Ascending aorta (tissue), 2 donors: ENCODE measurements around the gene SPATA25. TPM values are rescaled to one million over a fixed set of nuclear protein-coding genes. Genes with fewer than 3 reads are reported as not detected.

Experiments used
- DNase-seq, 2 donors: peaks; one replicate each; pipeline ENCODE4 v3.0.0-alpha.2; 2019; ENCODE audit warnings: low spot score in 2 of 2
- H3K27ac ChIP-seq, 2 donors: fragments of 200-600 bp; sonication (generic); one replicate each; pipeline ENCODE4 v1.5.1; 2016 to 2017; ENCODE audit warnings: mild to moderate bottlenecking in 1 of 2
- H3K27me3 ChIP-seq: fragments of 200-600 bp; sonication (generic); one replicate; pipeline ENCODE4 v1.5.1; 2017
- H3K36me3 ChIP-seq, 2 donors: fragments of 200-600 bp; sonication (generic); one replicate each; pipeline ENCODE4 v1.5.1; 2016
- H3K4me1 ChIP-seq, 2 donors: fragments of 200-600 bp; sonication (generic); one replicate each; pipeline ENCODE4 v1.5.1; 2016 to 2017; ENCODE audit warnings: mild to moderate bottlenecking in 1 of 2
- H3K4me3 ChIP-seq, 2 donors: fragments of 200-600 bp; sonication (generic); one replicate each; pipeline ENCODE4 v1.5.1; 2016 to 2017; ENCODE audit warnings: mild to moderate bottlenecking in 1 of 2
- H3K9me3 ChIP-seq, 2 donors: fragments of 200-600 bp; sonication (generic); one replicate each; pipeline ENCODE4 v1.5.1; 2016
- CTCF ChIP-seq, 3 experiments: fragments of 200-600 bp in 2 of 3; fragments of 450-650 bp in 1 of 3; sonication (generic) in 2 of 3; IDR thresholded peaks; one replicate each; pipeline ENCODE4 v1.5.1; 2016 to 2019; ENCODE audit warnings: antibody characterized with exemption in 3 of 3, mild to moderate bottlenecking in 1 of 3, moderate library complexity in 1 of 3
- intact Hi-C: fragments of 100-400 bp; cut with DNase I; formaldehyde crosslinking; loops from one replicate; pipeline ENCODE4 v1.15.1; 2023
- total RNA-seq: library from RNA; depleted of rRNA; stranded (reverse); fragments of >200 nt; gene quantifications from one replicate; pipeline ENCODE4 v1.1.0, GENCODE V29; 2016

The SPATA25 gene
- total RNA-seq, 1 donor from 2014 or later = 32.8 TPM

GRCh38 chr20:45863543-45864470, 23.6 kb downstream of the SPATA25 start:
- Histone ChIP-seq H3K9me3 (no peaks in the 10 kb centered on the region), H3K27ac (no peak overlapping the region), H3K27me3 (no peaks in the 10 kb centered on the region), H3K36me3 (no peaks in the 10 kb centered on the region), H3K4me1 (no peaks in the 10 kb centered on the region), H3K4me3 (no peak overlapping the region)
- TF ChIP-seq CTCF (IDR thresholded peaks at IDR 0.05) = no peak
- no peak for DNase-seq
- intact Hi-C loops = no loop called here

GRCh38 chr20:45861221-45862075, 26.0 kb downstream of the SPATA25 start:
- intact Hi-C loops = no loop called here
- H3K4me3 ChIP-seq = no peak overlapping the region
- no peaks in the 10 kb centered on the region for H3K36me3 ChIP-seq
- DNase-seq = no peak
- H3K4me1 ChIP-seq = peaks cover 0 to 10% of the 10 kb centered on the region in 2 donors
- no peak overlapping the region for H3K27ac ChIP-seq
- H3K27me3 ChIP-seq = no peaks in the 10 kb centered on the region
- no peaks in the 10 kb centered on the region for H3K9me3 ChIP-seq
- no peak for TF ChIP-seq CTCF (IDR thresholded peaks at IDR 0.05)

GRCh38 chr20:45860560-45861220, 26.7 kb downstream of the SPATA25 start:
- H3K36me3 ChIP-seq = no peaks in the 10 kb centered on the region
- TF ChIP-seq CTCF (IDR thresholded peaks at IDR 0.05) = no peak
- peaks cover 3 to 17% of the 10 kb centered on the region in 2 donors for H3K4me1 ChIP-seq
- no peaks in the 10 kb centered on the region for H3K27me3 ChIP-seq
- no peak overlapping the region for H3K4me3 ChIP-seq
- no peaks in the 10 kb centered on the region for H3K9me3 ChIP-seq
- intact Hi-C loops = no loop called here
- H3K27ac ChIP-seq = no peak overlapping the region
- DNase-seq = no peak

- peaks cover 3 to 25% of the 10 kb centered on the region in 2 donors for H3K4me1 ChIP-seq
- no peaks in the 10 kb centered on the region for H3K27me3 ChIP-seq
- no peak for TF ChIP-seq CTCF (IDR thresholded peaks at IDR 0.05)
- H3K36me3 ChIP-seq = peaks cover 0 to under 1% of the 10 kb centered on the region in 2 donors
- H3K4me3 ChIP-seq = no peak overlapping the region
- DNase-seq = no peak
- intact Hi-C loops = no loop called here
- no peaks in the 10 kb centered on the region for H3K9me3 ChIP-seq
- no peak overlapping the region for H3K27ac ChIP-seq
Measured at GRCh38 chr20:45859916-45860315, 27.5 kb downstream of the SPATA25 start.

- intact Hi-C loops = loop anchor here (1.0 to 2.0 kb wide), 7 partner anchors 23 to 114 kb away; partner anchors contain the start of genes CTSA, NEURL2, PCIF1 and UBE2C
- no peak for TF ChIP-seq CTCF (IDR thresholded peaks at IDR 0.05)
- no peak for DNase-seq
- Histone ChIP-seq H3K4me1 (peaks cover 3 to 29% of the 10 kb centered on the region in 2 donors), H3K9me3 (no peaks in the 10 kb centered on the region), H3K4me3 (peak overlapping the region; percentile 95 to 96), H3K27ac (peak overlapping the region; percentile 42 to 66), H3K36me3 (peaks cover 0 to 11% of the 10 kb centered on the region in 2 donors), H3K27me3 (no peaks in the 10 kb centered on the region)
Measured at GRCh38 chr20:45857882-45858216, 29.6 kb downstream of the SPATA25 start.
